HG03521 (cell line): Measurements from ENCODE around the gene NLRP1.

Experiments
- ATAC-seq: cut with Tn5 transposase; IDR thresholded peaks from one replicate; pipeline ENCODE4 v1.9.1; 2021; ENCODE audit warnings: mild to moderate bottlenecking, moderate library complexity; ENCODE audit not compliant: unreplicated experiment

NLRP1 gene

DNA sequence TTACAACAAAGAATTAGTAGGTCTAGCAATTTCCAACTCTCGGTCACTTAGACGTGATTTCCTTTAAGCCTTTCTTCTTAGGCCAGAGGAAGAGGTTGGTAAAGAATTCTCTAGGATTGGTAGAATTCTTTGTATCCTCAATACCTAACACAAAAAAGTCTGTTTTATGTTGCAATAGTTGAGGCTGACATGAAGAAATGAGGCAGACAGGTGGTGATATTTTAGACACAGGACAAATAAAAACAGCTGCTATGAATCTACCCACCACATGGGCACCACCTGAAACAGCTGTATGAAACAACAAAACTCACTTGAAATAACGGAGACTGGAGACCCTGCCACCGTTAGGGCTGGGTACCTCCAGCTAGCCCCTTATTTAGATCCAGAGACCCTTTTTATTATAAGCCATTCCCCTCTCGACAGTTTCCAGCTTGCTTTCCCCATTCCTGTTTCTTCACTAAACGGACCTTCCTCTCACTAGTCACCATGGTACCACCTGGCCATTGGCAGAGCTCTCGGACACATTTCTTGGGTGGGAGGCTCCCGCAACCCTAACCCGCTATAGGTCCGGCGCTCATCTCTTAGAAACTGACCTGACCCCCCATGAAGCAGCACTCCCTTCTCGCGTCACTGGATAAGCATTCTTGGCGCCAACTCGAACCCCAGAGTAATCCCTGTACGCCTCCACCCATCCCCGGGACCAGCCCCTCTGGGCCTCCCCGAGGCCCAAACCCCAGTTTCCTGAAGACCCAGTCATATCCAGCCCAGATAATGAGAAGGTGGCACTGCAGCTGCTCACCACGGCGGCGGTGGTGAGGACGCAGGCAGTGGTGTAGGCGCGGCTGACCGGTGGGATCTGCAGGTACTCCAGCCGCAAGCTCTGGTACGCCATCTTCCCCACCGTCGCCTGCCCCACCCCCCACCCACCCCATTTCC is 98.8 kb downstream of the NLRP1 start, which contains the start of gene DERL2:
Gene DERL2 (minus strand): TSS at position 909 of the 936 bp plus-strand sequence. CDS start 17 bp downstream, at position 892.
- ATAC-seq = peak; percentile 15

- no peak for ATAC-seq
Measured at GRCh38 chr17:5481451-5481850, 102.9 kb downstream of the NLRP1 start.

DNA sequence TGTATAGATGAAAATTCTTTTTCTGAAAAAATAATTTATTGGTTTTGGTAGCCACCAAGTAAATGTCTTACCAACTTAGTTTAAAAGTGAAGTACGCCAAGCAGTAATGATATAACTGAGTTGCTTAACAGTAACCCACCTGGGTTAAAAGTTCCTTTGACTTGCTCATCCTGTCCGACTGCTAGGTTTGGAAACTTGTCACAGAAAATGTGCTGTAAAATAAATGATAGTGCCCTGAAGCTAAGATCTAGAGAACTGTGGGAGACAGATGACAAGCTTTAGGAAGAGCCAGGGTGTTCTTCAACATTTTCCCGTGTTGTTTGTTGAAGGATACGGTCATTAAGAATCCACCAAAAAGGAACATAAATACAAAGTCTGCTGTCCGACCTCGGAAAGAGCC is 103.3 kb downstream of the NLRP1 start:
- no peak for ATAC-seq

- ATAC-seq = no peak
Measured at GRCh38 chr17:5478992-5479391, 105.3 kb downstream of the NLRP1 start.

DNA sequence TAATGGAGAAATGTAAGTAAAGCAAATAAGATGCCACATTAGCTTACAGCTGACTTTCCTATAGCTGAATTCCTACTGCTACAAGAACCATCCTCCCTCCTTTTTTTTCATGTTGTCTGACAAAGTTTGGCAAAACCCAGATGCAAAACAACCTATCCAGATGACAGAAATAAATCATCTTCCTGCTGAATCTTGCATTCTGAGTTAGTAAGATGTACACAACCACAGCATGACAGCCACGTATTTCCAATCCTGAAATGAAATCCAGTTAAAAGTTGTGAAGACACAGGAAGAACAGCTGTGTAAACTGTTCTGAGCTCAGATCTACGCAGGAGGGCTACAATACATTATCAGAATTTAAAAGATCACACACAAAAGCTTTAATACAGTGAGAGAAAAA is 110.4 kb downstream of the NLRP1 start:
- ATAC-seq = no peak

DNA sequence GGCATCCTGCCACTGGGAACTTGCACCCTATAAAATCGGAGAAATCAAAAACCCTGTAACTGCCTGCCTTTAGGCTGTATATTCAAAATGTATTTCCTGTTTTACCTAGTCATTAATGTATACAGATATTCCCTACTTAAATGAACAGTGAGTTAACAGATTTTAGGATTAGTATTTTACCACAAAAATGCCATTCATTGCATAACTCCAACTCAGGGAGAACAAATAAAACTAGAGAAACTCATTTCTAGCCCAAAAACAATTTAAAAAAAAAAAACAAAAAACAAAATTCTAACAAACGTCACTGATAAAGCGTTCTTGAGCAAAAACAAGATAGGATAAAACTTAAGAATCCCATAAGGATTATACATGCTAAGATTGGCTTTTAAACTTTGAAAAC is 111.8 kb downstream of the NLRP1 start:
- no peak for ATAC-seq

GRCh38 chr17:5468075-5468473 is 116.2 kb downstream of the NLRP1 start:
- peak; percentile 14 for ATAC-seq

GRCh38 chr17:5467416-5467815 is 116.9 kb downstream of the NLRP1 start:
- ATAC-seq = no peak

- ATAC-seq = no peak
Measured at GRCh38 chr17:5466295-5466694, 118.0 kb downstream of the NLRP1 start.

DNA sequence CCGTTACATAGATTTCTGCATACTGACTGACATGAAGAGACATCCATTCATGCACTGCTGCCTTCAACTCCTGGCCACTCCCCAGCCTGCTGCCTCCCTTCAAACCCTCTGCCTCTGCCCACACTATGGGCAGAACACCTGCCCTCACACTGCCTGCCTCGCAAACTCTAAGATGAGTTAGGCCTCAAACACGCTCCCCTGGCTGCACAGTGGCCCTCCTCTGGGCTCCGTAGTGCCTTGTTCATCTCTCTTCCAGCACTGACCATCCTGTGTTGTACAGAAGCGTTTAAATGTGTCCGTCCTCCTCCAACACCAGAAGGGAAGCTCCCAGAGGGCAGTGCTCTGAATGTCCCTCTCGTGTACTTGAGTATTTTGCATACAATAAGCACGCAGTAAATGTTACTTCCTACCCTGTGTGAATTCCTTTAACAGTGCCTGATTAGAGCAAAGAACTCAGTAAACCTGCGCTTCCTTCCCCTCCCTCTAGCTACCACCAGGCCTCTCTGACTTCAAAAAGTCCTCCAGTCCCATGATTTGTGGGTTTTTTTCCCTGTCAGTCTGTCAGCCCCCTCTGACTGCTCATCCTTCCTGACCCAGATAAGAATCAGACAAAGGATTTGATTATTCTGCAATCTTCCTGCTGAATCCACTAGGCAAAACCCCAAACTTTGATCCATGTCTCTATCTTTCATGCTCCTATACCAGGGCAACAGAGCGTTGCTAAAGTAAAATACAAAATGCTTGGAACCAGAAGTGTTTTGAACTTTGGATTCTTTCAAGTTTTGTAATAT is 119.4 kb downstream of the NLRP1 start:
- ATAC-seq = no peak
